HCEC 1CT (cell line): ENCODE data around the gene PPP2R3C.
"Not testable (repeated sequence)": the region's sequence is repeated elsewhere in the genome, so short reads cannot be mapped to it uniquely, and the experiment has no call there.

Source experiments
- DNase-seq: peaks from one replicate; pipeline ENCODE4 v3.0.0-alpha.2; 2017

Gene PPP2R3C

DNA sequence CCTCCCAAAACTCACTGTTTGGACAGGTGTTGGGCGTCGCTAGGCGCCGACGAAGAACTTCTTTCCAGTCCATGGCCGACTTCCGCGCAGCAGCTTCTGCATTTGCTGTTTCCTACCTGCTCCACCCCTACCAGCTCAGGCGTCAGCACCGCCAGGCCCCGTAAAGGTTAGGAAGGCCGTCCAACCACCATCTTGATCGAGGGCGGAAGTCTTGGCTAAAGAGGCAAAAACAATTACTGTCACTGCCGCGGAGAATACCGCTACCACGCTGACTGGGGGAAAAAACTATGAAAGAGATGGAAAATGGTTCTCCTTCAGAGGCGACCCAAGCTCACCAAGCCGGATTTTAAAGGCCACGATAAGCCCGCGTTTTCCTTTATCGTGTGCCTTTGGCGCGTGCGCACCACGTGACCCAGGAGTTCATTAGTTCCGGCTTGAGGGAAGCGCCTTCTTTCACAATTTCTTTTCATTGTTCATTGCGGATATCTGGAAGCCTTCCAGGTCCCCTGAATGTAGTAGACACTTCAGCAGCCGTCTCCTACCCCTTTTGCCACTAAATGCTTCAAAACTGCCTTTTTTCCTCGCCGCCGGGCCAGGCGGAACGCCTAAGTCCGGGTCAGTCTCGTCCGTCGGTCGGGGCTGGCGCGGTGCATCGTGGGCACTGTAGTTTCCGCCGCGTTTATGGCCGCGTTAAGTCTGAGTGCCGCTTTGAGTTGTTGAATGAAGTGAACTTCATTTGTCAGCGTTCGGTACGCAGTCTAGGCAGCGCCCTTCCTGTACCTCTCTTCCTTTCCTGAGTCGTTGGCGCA lies at the start of gene PPP2R3C, which contains the start of gene PRORP:
PPP2R3C (minus strand) TSS at position 104 of the 809 bp plus-strand sequence; CDS start at position 73, 31 bp downstream.
PRORP (plus strand) TSS at position 666 of the 809 bp plus-strand sequence. CDS start 694 bp downstream, outside the sequence.
- DNase-seq: peak; percentile 83

DNA sequence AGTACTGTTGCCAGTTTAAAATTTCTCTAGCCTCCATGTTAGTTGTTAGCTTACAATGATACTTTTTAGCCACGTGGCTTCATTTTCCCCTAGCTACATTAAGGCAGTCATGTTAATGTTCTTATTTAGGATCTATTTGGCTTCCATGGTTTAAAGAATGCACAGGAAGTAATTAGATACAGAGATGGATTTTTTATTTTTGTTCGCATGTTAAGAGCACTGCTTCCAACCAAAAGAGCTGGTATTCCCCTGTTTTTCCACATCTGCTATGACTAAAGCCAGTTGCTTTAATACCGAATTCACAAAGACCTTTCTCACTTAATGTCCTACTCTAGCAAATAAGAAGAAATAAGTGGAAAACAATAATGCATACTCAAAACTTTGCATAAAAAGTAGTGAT lies 45.7 kb upstream of the PPP2R3C start:
- DNase-seq: no peak

DNA sequence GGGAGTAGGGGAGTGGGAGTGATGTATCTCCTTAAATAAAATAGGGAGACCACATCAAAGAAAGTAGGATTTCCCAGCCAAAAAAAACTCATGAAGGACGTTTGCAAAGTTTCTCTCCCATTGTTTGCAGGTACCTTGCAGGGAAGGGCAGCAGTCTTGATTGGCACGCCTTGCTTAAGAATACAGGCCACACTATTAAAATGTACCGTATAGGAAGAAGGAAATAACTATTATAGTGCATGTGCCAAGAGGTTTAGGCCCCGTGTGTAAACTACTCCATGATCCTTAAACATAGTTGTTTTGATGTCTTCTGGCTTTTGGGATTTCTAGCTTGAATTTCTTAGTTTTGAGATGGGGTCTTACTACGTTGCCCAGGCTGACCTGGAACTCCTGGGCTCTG lies 43.1 kb upstream of the PPP2R3C start:
- no peak for DNase-seq

DNA sequence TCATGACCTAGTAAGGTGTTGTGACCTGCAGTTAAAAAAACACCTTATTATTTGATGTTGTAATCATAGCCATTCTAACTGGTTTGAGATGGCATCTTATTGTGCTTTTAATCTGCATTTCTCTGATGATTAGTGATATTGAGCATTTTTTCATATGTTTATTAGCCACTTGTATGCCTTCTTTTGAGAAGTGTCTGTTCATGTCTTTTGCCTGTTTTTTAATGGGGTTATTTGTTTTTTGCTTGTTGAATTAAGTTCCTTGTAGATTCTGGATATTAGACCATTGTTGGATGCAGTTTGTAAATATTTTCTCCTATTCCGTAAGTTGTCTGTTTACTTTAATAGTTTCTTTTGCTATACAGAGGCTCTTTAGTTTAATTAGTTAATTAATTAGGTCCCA lies 41.6 kb upstream of the PPP2R3C start:
- no peak for DNase-seq

DNA sequence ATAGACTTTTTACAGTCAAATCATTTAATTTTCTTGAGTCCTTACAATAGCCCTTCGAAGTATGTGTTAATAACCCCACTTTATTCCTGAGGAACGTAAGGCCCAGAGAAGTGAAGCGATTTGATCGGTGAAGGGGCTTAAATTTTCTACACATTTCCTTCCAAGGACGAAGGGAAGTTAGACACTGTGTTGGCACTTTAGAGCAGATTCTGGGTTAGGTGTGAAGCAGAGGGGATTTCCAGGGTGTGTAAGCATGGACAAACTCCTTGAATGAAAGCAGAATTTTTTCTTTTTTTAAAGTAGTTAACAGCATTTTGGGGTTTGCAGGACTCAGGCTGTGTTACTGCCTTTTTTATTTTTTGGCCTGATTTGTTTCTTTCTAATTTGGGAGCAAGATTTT lies 39.4 kb upstream of the PPP2R3C start:
- no peak for DNase-seq

DNA sequence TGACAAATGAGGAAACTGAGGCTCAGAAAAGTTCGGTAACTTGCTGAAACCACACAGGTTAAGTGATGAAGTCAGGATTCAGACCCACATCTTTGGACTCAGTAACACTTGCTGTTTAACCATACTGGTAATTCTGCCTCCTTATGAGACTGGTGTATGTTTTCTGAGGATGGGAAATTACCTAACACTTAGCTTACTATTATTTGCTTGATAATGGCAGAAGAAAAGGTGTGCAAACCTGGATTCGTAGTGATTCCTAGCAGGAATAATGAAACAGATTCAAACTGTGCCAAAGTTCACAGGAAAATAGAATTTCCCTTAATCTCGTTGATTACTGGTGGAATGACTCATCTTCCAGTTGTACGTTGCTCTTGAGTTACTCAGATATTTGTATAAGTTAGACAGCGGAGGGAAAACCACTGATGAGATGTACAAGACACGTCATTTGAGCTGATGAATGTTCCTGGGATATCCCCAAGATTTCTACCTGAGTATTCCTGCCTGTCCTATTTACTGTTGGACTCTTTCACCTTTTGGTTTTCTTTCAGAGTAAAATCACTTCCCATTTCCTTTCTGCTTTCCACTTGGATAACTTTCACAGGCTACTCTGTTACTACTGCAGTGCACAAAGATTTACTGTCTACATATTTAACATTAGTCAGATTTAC lies 38.1 kb upstream of the PPP2R3C start:
- peak; percentile 93 for DNase-seq

DNA sequence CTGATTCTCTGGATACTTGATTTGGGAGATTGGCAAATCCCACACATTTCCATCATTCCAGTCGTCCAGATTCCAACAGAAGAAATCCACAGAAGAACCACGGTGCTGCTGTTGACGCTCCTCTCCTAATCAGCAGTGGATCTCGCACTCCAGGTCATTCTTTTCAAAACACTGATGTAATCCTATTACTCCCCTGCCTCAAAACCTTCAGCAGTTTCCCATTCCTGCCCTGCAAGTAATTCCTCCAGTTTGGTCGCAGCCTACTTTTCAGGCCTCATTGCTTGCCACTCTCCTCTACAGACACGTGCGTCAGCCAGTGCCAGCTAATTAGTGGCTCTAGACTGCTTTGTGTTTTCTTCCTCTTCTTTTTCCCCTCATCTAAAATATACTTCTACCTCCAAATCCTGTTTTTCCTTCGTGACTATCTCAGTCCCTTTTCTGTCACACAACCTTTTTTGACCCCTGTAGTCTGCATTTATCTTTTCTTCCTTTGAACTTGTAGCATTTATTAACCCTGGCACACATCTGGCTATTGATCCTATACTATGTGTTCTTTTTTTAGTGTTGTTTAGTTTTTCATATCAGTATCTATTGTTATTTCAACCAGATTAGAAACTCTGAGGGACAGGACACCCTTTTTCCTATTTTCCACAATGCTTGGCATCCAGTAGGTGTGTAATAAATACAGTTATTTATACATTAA lies 37.3 kb upstream of the PPP2R3C start:
- DNase-seq: no peak

DNA sequence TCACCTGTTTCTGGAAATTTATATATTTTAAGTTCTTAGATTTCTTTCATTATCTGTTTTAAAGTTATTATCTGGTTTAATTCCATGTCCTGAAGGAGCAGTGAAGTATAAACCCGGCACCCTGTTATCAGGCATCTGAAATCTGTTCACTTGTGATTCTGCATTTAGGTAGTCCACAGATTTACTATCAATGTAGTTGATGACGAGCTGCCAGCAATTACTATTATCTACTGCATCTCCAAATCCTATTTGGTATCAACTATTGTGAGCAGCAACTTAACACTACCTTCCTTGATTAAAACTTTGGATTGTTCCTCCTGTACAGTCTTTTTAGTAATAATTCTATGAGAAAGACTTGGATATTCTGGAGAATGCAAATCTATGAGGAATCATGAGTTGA lies 36.7 kb upstream of the PPP2R3C start:
- no peak for DNase-seq

DNA sequence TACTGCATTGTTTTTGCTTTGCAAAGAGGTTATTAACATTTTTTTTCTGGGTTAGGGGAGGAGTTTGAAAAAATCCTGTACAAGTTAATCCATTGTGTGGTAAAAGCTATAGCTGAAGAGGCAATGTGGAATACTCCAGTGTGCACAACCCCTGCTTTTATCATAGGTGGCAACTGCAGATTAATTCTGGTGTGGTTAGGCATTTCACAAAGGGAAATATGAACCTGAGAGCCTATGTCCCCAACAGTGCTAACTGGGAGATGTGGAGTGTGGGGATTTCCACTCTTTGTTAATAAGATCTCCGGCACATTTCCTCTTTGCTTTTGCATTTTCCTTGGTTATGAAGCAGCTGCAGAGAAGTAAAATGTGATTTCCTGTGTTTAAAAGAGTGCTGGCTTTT lies 34.2 kb upstream of the PPP2R3C start:
- peak; percentile 18 for DNase-seq

DNA sequence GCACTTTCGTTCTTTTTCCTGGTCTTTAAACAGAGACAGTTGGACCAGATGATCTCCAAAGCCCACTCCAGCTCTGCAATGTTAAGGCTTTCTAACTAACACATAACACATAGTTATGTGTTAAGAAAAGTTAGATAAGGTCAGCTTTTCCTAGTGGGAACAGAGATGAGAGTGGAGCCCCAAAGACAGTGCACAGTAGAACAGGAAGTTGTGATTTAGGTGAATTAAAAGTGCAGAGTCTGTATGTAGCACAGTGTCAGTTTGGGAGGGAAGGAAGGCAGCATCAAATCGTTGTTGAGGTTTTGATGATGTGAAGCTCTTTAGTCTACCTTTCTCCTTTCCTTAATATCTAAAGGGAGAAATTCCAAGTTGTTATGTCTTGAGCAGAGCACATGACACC lies 32.2 kb upstream of the PPP2R3C start:
- DNase-seq: no peak

DNA sequence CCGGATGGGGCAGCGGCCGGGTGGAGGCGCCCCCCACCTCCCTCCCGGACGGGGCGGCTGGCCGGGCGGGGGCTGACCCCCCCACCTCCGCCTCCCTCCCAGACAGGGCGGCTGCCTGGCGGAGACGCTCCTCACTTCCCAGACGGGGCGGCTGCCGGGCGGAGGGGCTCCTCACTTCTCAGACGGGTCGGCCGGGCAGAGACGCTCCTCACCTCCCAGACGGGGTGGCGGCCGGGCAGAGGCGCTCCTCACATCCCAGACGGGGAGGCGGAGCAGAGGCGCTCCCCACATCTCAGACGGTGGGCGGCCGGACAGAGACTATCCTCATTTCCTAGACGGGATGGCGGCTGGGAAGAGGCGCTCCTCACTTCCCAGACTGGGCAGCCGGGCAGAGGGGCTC lies 30.7 kb upstream of the PPP2R3C start:
- not testable (repeated sequence) for DNase-seq

DNA sequence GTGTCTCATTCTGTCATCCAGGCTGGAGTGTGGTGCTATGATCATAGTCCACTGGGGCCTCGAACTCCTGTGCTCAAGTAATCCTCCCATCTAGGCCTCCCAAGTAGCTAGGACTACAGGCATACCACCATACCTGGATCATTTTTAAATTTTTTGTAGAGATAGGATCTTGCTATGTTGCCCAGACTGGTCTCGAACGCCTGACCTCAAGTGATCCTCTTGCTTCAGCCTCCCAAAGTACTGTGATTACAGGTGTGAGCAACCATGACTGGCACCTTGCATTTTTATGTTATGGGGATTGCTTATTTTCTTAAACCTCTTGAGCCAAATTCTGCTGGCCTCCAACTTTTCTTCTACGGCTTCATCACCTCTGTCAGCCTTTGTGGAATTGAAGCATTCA lies 27.4 kb upstream of the PPP2R3C start:
- DNase-seq: no peak

DNA sequence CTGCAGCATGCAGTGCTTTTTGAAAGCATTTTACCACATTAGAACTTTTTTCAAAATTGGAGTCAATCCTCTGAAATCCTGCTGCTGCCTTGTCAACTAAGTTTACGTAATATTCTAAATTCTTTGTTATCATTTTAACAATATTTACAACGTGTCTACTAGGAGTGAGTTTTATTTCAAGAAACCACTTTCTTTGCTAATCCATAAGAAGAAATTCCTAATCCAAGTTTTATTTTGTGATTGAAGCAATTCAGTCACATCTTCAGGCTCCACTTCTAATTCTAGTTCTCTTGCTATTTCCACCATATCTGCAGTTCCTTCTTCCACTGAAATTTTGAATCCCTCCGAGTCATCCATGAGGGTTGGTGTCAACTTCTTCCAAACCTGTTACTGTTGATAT lies 25.9 kb upstream of the PPP2R3C start:
- no peak for DNase-seq

DNA sequence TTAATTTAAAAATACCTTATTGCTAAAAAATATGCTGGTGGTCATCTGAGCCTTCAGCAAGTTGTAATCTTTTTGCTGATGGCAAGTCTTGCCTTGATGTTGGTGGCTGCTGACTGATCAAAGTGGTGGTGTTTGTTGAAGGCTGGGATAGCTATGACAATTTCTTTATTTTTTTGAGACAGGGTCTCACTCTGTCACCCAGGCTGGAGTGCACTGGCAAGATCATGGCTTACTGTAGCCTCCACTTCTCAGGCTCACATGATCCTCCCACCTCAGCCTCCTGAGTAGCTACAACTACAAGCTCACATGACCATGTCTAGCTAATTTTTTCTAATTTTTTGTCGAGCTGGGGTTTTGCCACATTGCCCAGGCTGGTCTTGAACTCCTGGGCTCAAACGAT lies 25.4 kb upstream of the PPP2R3C start:
- DNase-seq: no peak

DNA sequence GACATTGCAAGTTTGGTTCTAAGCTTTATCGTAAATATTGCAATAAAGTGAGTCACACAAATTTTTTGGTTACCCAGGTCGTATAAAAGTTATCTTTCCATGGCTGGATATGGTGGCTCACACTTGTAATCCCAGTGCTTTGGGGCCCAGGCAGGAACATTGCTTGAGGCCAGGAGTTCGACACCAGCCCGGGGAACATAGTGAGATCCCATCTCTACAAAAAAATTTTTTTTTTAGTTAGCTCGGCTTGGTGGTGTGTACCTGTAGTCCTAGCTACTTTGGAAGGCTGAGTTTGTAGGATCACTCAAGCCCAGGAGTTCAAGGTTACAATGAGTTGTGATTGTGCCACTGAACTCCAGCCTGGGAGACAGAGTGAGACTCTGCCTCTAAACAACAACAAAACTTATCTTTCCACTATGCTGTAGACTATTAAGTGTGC lies 24.9 kb upstream of the PPP2R3C start:
- no peak for DNase-seq

DNA sequence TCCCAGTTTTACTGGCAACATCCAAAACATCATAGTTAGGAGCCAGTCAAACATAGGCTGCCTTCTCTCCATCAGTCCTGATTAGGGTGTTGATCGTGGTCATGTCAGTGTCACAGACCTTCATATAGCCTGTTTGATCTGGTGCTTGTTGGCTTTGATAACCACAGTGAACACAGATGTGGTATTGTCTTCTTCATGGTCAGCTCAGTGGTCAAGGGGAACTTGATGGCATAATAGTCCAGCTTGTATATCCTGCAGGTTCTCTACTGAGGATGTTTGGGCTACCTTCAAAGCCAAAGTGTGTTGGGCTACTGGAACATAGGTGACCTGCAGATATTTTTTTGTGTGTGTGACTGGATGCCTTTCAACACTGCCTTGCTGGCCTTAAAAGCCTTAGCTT lies 22.2 kb upstream of the PPP2R3C start:
- DNase-seq: no peak

DNA sequence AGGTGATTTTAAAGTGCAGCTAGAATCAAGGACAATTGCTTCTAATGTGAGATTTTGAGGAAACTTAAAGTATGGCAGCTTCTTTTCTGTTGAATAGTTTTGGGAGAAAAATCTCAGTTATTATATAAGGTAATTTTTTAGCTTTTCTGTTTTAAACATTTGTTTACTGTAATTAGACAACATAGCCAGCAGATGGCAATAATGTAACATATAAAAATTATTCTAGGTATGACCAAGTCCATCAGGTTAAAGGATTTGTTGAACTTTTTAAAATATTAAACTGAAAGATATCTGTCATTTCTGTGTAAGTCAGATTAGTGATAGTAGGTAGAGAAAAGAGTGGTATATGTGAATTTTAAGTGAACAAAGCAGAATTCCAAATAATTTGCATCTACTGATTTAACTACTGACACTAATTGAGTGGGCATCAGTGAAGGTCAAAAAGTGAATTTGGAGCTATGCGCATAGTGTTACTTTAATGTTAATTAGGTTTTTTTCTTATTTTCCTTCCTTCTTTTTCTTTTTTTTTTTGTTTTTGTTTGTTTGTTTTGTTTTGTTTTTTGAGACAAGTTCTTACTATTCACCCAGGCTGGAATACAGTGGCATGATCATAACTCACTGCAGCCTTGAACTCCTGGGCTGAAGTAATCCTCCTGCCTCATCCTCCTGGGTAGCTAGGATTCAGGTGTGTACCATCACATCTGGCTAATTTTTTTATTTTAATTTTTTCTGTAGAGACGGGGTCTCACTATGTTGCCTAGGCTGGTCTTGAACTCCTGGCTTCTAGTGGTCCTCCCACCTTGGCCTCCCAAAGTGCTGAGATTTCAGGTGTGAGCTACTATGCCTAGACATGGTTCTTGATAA lies 19.2 kb upstream of the PPP2R3C start:
- peak; percentile 41 for DNase-seq

DNA sequence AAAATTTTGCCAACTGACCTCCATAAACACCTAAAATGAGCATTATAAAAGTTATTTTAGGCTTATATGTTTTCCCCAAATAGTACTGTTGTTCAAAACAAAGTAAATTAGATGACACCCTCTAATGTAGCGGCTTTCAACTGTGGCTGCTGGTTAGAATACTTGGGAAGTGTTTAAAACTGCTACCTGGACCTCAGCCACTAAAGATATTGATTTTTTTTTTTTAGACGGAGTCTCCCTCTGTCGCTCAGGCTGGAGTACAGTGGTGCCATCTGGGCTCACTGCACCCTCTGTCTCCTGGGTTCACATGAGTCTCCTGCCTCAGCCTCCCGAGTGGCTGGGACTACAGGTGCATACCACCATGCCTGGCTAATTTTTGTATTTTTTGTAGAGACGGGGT lies 16.8 kb upstream of the PPP2R3C start:
- DNase-seq: no peak

DNA sequence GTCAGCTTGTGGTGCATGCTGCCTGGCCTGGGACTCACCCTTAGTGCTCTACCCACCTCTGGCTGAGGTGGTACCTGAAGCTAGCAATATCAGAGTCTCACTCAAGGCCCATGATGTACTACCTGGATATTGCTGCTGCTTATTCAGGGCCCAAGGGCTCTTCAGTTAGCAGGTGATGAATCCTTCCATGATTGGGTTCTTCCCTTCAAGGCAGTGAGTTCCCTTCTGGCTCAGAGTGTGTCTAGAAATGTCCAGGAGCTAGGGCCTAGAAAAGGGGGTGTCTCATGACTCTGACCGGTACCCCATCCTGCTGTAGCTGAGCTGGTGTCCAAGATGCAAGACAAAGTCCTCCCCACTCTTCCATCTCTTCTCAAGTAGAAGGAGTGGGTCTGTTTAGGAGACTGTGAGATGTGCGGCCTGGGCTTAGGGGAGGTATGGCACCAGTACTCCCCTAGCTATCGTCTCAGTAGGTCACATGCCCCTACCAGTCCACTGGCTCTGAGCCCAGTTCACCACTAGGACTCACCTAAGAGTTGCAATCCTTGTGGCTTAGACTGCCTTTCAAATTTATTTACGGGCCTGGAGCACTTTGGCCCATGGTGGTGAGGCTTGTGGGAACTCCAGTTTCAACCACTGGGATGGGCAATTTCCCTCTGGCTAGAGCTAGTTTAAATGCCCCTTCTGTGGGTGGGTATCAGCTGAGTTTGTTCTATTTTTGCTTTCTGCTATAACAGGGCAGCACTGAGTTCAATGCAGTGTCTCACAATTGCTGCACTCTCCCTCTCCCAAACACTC lies 12.7 kb upstream of the PPP2R3C start:
- DNase-seq: no peak

DNA sequence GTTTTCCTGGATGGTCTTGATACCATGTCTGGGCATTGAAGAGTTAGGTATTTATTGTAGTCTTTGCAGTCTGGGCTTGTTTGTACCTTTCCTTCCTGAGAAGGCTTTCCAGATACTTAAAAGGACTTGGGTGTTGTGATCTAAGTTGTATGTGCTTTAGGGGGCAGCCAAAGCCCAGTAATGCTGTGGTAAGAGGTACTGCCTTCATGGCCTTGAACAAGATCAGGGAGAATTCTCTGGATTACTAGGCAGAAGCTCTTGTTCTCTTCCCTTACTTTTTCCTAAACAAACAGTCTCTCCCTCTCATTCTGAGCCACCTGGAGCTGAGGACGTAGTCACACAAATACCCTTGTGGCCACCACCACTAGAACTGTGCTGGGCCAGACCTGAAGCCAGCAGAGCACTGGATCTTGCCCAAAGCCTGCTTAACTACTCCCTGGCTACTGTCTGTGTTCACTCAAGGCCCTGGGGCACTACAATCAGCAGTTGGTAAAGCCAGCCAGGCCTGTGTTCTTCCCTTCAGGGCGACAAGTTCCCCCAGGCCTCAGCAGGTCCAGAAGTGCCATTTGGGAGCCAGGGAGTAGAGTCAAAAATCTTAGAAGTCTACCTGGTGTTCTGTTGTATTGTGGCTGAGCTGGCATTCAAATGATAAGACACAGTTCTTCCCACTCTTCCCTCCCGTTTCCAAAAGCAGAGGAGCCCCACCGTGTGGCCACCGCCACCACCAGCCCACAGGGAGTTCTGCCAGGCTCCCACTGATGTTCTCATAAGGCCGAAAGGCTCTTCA lies 11.9 kb upstream of the PPP2R3C start:
- DNase-seq: no peak

DNA sequence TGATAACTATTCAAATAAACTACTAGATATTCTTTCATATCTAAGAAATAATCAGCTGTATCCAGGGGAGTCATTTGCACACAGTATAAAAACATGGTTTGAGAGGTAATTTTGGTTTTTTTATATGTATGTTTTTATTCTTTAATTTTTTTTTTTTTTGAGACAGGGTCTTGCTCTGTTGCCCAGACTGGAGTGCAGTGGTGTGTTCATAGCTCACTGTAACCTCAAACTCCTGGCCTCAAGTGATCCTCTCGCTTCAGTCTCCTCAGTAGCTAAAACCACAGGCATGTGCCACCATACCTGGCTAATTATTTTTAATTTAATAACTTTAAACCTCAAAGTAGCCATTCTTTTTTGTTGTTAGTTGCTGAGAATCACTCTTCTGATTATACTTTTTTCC lies 2.3 kb upstream of the PPP2R3C start:
- DNase-seq: no peak
